ENCODE measurements around the gene AFAP1.

The AFAP1 gene

GRCh38 chr4:7716010-7716721, 223.5 kb downstream of the AFAP1 start:
- TF ChIP-seq RAD21 (IDR thresholded peaks at IDR 0.05; ENCODE audit: low read depth) (no peak), TAF1 (IDR thresholded peaks at IDR 0.05; ENCODE audit: low read depth) (no peak), EGR1 (IDR thresholded peaks at IDR 0.05) (no peak), CREB1 (IDR thresholded peaks at IDR 0.05; ENCODE audit: low read depth) (no peak), USF1 (IDR thresholded peaks at IDR 0.05) (no peak), YY1 (IDR thresholded peaks at IDR 0.05; ENCODE audit: low read depth) (no peak), FOXM1 (IDR thresholded peaks at IDR 0.05; ENCODE audit: borderline replicate concordance, low read depth) (no peak), MAX (IDR thresholded peaks at IDR 0.05) (no peak)
- TF ChIP-seq, protein P1, sequence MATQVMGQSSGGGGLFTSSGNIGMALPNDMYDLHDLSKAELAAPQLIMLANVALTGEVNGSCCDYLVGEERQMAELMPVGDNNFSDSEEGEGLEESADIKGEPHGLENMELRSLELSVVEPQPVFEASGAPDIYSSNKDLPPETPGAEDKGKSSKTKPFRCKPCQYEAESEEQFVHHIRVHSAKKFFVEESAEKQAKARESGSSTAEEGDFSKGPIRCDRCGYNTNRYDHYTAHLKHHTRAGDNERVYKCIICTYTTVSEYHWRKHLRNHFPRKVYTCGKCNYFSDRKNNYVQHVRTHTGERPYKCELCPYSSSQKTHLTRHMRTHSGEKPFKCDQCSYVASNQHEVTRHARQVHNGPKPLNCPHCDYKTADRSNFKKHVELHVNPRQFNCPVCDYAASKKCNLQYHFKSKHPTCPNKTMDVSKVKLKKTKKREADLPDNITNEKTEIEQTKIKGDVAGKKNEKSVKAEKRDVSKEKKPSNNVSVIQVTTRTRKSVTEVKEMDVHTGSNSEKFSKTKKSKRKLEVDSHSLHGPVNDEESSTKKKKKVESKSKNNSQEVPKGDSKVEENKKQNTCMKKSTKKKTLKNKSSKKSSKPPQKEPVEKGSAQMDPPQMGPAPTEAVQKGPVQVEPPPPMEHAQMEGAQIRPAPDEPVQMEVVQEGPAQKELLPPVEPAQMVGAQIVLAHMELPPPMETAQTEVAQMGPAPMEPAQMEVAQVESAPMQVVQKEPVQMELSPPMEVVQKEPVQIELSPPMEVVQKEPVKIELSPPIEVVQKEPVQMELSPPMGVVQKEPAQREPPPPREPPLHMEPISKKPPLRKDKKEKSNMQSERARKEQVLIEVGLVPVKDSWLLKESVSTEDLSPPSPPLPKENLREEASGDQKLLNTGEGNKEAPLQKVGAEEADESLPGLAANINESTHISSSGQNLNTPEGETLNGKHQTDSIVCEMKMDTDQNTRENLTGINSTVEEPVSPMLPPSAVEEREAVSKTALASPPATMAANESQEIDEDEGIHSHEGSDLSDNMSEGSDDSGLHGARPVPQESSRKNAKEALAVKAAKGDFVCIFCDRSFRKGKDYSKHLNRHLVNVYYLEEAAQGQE (IDR thresholded peaks at IDR 0.05; ENCODE audit: low read depth): no peak

GRCh38 chr4:7715271-7716009, 224.2 kb downstream of the AFAP1 start:
- TF ChIP-seq TAF1 (IDR thresholded peaks at IDR 0.05; ENCODE audit: low read depth) (no peak), USF1 (IDR thresholded peaks at IDR 0.05) (no peak), EP300 (IDR thresholded peaks at IDR 0.05; ENCODE audit: borderline replicate concordance) (no peak), CEBPB (IDR thresholded peaks at IDR 0.05) (no peak), FOXM1 (IDR thresholded peaks at IDR 0.05; ENCODE audit: borderline replicate concordance, low read depth) (no peak), CREB1 (IDR thresholded peaks at IDR 0.05; ENCODE audit: low read depth) (no peak), NFIC (IDR thresholded peaks at IDR 0.05) (no peak), YY1 (IDR thresholded peaks at IDR 0.05; ENCODE audit: low read depth) (no peak), MAX (IDR thresholded peaks at IDR 0.05) (no peak), ZBTB7A (IDR thresholded peaks at IDR 0.05; ENCODE audit: low read depth) (no peak), EGR1 (IDR thresholded peaks at IDR 0.05) (no peak), TEAD4 (IDR thresholded peaks at IDR 0.05) (no peak), RAD21 (IDR thresholded peaks at IDR 0.05; ENCODE audit: low read depth) (no peak), TCF12 (IDR thresholded peaks at IDR 0.05; ENCODE audit: low read depth) (no peak)
- TF ChIP-seq, protein P1 (IDR thresholded peaks at IDR 0.05; ENCODE audit: low read depth): no peak

GRCh38 chr4:7714738-7715137, 224.9 kb downstream of the AFAP1 start:
- no peak for TF ChIP-seq ZBTB7A (IDR thresholded peaks at IDR 0.05; ENCODE audit: low read depth)
- no peak for TF ChIP-seq TAF1 (IDR thresholded peaks at IDR 0.05; ENCODE audit: low read depth)
- no peak for TF ChIP-seq YY1 (IDR thresholded peaks at IDR 0.05; ENCODE audit: low read depth)

DNA sequence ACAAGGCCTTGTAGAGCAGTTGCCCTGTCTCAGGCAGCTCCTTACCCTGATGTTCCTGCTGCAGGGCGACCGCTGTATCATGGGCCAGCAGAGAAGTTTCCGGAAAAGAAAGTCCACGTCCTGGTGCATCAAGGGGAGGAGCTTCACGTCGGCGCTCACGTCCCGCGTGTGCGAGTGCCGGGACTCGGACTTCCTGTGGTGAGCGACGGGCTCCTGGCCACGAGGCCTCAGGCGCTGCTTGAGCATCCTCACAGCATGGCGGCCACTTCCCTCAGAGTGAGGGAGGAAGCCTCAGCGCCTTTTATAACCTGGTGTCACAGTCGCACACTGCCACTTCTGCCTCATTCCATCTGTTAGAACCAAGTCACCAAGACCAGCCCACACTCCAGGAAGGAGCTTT, 225.5 kb downstream of the AFAP1 start:
- TF ChIP-seq RAD21 (IDR thresholded peaks at IDR 0.05; ENCODE audit: low read depth) (no peak), MAX (IDR thresholded peaks at IDR 0.05) (no peak), EGR1 (IDR thresholded peaks at IDR 0.05) (no peak), TEAD4 (IDR thresholded peaks at IDR 0.05) (no peak), CEBPB (IDR thresholded peaks at IDR 0.05) (no peak), TCF12 (IDR thresholded peaks at IDR 0.05; ENCODE audit: low read depth) (no peak), NFIC (IDR thresholded peaks at IDR 0.05) (no peak), EP300 (IDR thresholded peaks at IDR 0.05; ENCODE audit: borderline replicate concordance) (no peak), YY1 (IDR thresholded peaks at IDR 0.05; ENCODE audit: low read depth) (no peak), FOXM1 (IDR thresholded peaks at IDR 0.05; ENCODE audit: borderline replicate concordance, low read depth) (no peak), USF1 (IDR thresholded peaks at IDR 0.05) (no peak), TAF1 (IDR thresholded peaks at IDR 0.05; ENCODE audit: low read depth) (no peak), ZBTB7A (IDR thresholded peaks at IDR 0.05; ENCODE audit: low read depth) (no peak), CREB1 (IDR thresholded peaks at IDR 0.05; ENCODE audit: low read depth) (no peak)
- TF ChIP-seq, protein P1 (IDR thresholded peaks at IDR 0.05; ENCODE audit: low read depth): no peak
